ENCODE data around the gene SLC30A3. TPM values are rescaled to one million over a fixed set of nuclear protein-coding genes. Genes with fewer than 3 reads are reported as not detected.

Gene SLC30A3
- polyA plus RNA-seq, 6 donors from 2014 or later, result 0.06 to 0.16 TPM; not detected in 4

- Mint-ChIP-seq H3K27ac (peak overlapping the region in 4 of 6 donors; percentile 60 to 84 (median 73)), H3K36me3 (peaks cover 0 to 15% of the 10 kb centered on the region in 2 donors), H3K4me3 (peak overlapping the region; percentile 72 to 96 (median 94)), H3K9me3 (no peaks in the 10 kb centered on the region), H3K4me1 (peaks cover 26 to 32% (median 27%) of the 10 kb centered on the region in 3 donors), H3K27me3 (peaks cover 40 to 46% (median 44%) of the 10 kb centered on the region in 3 donors)
- DNase-seq, result peak; percentile 18
- ATAC-seq (ENCODE audit: low read depth in 2 of 2), result peak; percentile 49 to 55
Observed at GRCh38 chr2:27264253-27264752, 1.5 kb upstream of the SLC30A3 start.

- ATAC-seq (ENCODE audit: low read depth in 2 of 2) (no peak), DNase-seq (peak; percentile 11)
- H3K36me3 Mint-ChIP-seq, result peaks cover 0 to 15% of the 10 kb centered on the region in 2 donors
- peaks cover 46 to 50% (median 46%) of the 10 kb centered on the region in 3 donors for H3K27me3 Mint-ChIP-seq
- H3K4me1 Mint-ChIP-seq, result peaks cover 26 to 32% (median 27%) of the 10 kb centered on the region in 3 donors
- no peaks in the 10 kb centered on the region for H3K9me3 Mint-ChIP-seq
- peak overlapping the region in 4 of 6 donors; percentile 72 to 84 (median 78) for H3K27ac Mint-ChIP-seq
- peak overlapping the region; percentile 72 to 96 (median 94) for H3K4me3 Mint-ChIP-seq
Observed at GRCh38 chr2:27263287-27264252, 723 bp upstream of the SLC30A3 start.

GRCh38 chr2:27261926-27262298 lies 935 bp downstream of the SLC30A3 start:
- peaks cover 56 to 65% (median 62%) of the 10 kb centered on the region in 3 donors for H3K27me3 Mint-ChIP-seq
- H3K4me1 Mint-ChIP-seq, result peaks cover 26 to 32% (median 27%) of the 10 kb centered on the region in 3 donors
- H3K9me3 Mint-ChIP-seq, result no peaks in the 10 kb centered on the region
- H3K36me3 Mint-ChIP-seq, result peaks cover 0 to 15% of the 10 kb centered on the region in 2 donors
- H3K27ac Mint-ChIP-seq, result no peak overlapping the region
- DNase-seq (peak; percentile 11), ATAC-seq (ENCODE audit: low read depth in 2 of 2) (no peak)
- H3K4me3 Mint-ChIP-seq, result peak overlapping the region; percentile 43 to 93 (median 80)

- peaks cover 56 to 71% (median 68%) of the 10 kb centered on the region in 3 donors for H3K27me3 Mint-ChIP-seq
Observed at GRCh38 chr2:27261241-27261925, 1.5 kb downstream of the SLC30A3 start.

GRCh38 chr2:27258051-27258450 lies 4.8 kb downstream of the SLC30A3 start:
- no peaks in the 10 kb centered on the region for H3K9me3 Mint-ChIP-seq
- peaks cover 0 to 15% of the 10 kb centered on the region in 2 donors for H3K36me3 Mint-ChIP-seq
- ATAC-seq (ENCODE audit: low read depth in 2 of 2) (no peak), DNase-seq (no peak)
- no peak overlapping the region for H3K4me3 Mint-ChIP-seq
- peaks cover 40 to 82% (median 75%) of the 10 kb centered on the region in 3 donors for H3K27me3 Mint-ChIP-seq
- H3K27ac Mint-ChIP-seq, result peak overlapping the region in 1 of 6 donors; percentile 73
- H3K4me1 Mint-ChIP-seq, result peaks cover 11 to 13% (median 12%) of the 10 kb centered on the region in 3 donors

More at GRCh38 chr2:27261241-27261925, 1.5 kb downstream of the SLC30A3 start:
- peaks cover 0 to 15% of the 10 kb centered on the region in 2 donors for H3K36me3 Mint-ChIP-seq
- DNase-seq, result no peak
- no peaks in the 10 kb centered on the region for H3K9me3 Mint-ChIP-seq
- H3K4me3 Mint-ChIP-seq, result peak overlapping the region; percentile 43 to 93 (median 80)
- H3K4me1 Mint-ChIP-seq, result peaks cover 26 to 32% (median 27%) of the 10 kb centered on the region in 3 donors
- peak overlapping the region in 1 of 6 donors; percentile 51 for H3K27ac Mint-ChIP-seq
- no peak for ATAC-seq (ENCODE audit: low read depth in 2 of 2)

- Mint-ChIP-seq H3K27ac (peak overlapping the region in 1 of 6 donors; percentile 9), H3K36me3 (peaks cover 0 to 14% of the 10 kb centered on the region in 2 donors), H3K4me1 (peaks cover 11% of the 10 kb centered on the region in 3 donors), H3K27me3 (peaks cover 40 to 78% (median 75%) of the 10 kb centered on the region in 3 donors), H3K4me3 (no peak overlapping the region), H3K9me3 (no peaks in the 10 kb centered on the region)
- DNase-seq (no peak), ATAC-seq (ENCODE audit: low read depth in 2 of 2) (no peak)
Observed at GRCh38 chr2:27256855-27257454, 5.9 kb downstream of the SLC30A3 start.

- peaks cover 34 to 78% (median 75%) of the 10 kb centered on the region in 3 donors for H3K27me3 Mint-ChIP-seq
- no peak overlapping the region for H3K27ac Mint-ChIP-seq
Observed at GRCh38 chr2:27255660-27256059, 7.2 kb downstream of the SLC30A3 start.

GRCh38 chr2:27255187-27255586 lies 7.7 kb downstream of the SLC30A3 start:
- no peak for ATAC-seq (ENCODE audit: low read depth in 2 of 2)
- H3K4me3 Mint-ChIP-seq, result no peak overlapping the region
- peaks cover 29 to 76% (median 74%) of the 10 kb centered on the region in 3 donors for H3K27me3 Mint-ChIP-seq
- H3K27ac Mint-ChIP-seq, result peak overlapping the region in 1 of 6 donors; percentile 37
- no peaks in the 10 kb centered on the region for H3K36me3 Mint-ChIP-seq
- DNase-seq, result no peak
- H3K4me1 Mint-ChIP-seq, result peaks cover 0 to 4% (median 0%) of the 10 kb centered on the region in 3 donors
- no peaks in the 10 kb centered on the region for H3K9me3 Mint-ChIP-seq

More at GRCh38 chr2:27255660-27256059, 7.2 kb downstream of the SLC30A3 start:
- DNase-seq, result no peak
- no peak for ATAC-seq (ENCODE audit: low read depth in 2 of 2)
- Mint-ChIP-seq H3K9me3 (no peaks in the 10 kb centered on the region), H3K4me3 (no peak overlapping the region), H3K4me1 (peaks cover 0 to under 1% (median 0%) of the 10 kb centered on the region in 3 donors), H3K36me3 (peaks cover 0 to under 1% of the 10 kb centered on the region in 2 donors)

GRCh38 chr2:27251766-27252165 lies 11.1 kb downstream of the SLC30A3 start:
- Mint-ChIP-seq H3K36me3 (no peaks in the 10 kb centered on the region), H3K4me1 (peaks cover 0 to 4% (median 0%) of the 10 kb centered on the region in 3 donors), H3K27ac (peak overlapping the region in 1 of 6 donors; percentile 24), H3K4me3 (no peak overlapping the region), H3K9me3 (no peaks in the 10 kb centered on the region), H3K27me3 (peaks cover 12 to 49% (median 44%) of the 10 kb centered on the region in 3 donors)
- DNase-seq (no peak), ATAC-seq (ENCODE audit: low read depth in 2 of 2) (no peak)

GRCh38 chr2:27250652-27251379 lies 12.0 kb downstream of the SLC30A3 start:
- no peaks in the 10 kb centered on the region for H3K36me3 Mint-ChIP-seq
- H3K27ac Mint-ChIP-seq, result no peak overlapping the region
- no peak for DNase-seq
- no peaks in the 10 kb centered on the region for H3K9me3 Mint-ChIP-seq
- peaks cover 0 to 4% (median 0%) of the 10 kb centered on the region in 3 donors for H3K4me1 Mint-ChIP-seq
- H3K4me3 Mint-ChIP-seq, result no peak overlapping the region
- H3K27me3 Mint-ChIP-seq, result peaks cover 12 to 39% (median 34%) of the 10 kb centered on the region in 3 donors
- ATAC-seq (ENCODE audit: low read depth in 2 of 2), result no peak

GRCh38 chr2:27249891-27250651 lies 12.8 kb downstream of the SLC30A3 start:
- H3K9me3 Mint-ChIP-seq, result no peaks in the 10 kb centered on the region
- ATAC-seq (ENCODE audit: low read depth in 2 of 2), result peak; percentile 59 to 71
- peaks cover 7 to 35% (median 27%) of the 10 kb centered on the region in 3 donors for H3K27me3 Mint-ChIP-seq
- no peaks in the 10 kb centered on the region for H3K36me3 Mint-ChIP-seq
- peak; percentile 25 for DNase-seq
- no peak overlapping the region for H3K4me3 Mint-ChIP-seq
- peaks cover 0 to 4% (median 0%) of the 10 kb centered on the region in 3 donors for H3K4me1 Mint-ChIP-seq
- no peak overlapping the region for H3K27ac Mint-ChIP-seq

Data from naive B cell (primary cell).